RWPE2 (cell line): ENCODE measurements around the gene SMIM45.
A peak's percentile ranks its signal among the peaks of the same experiment; 100 is the strongest.

ENCODE experiments used
- ATAC-seq: fragments of 200-7000 bp; cut with Tn5 transposase; 3 replicates; pipeline ENCODE4 v1.9.1; 2021; ENCODE audit warnings: low read depth
- DNase-seq: peaks from one replicate; pipeline ENCODE4 v3.0.0-alpha.2; 2020; ENCODE audit warnings: low spot score
- H3K27ac ChIP-seq: fragments of 450-650 bp; 2 replicates; pipeline ENCODE4 v1.5.1; 2017; ENCODE audit warnings: mild to moderate bottlenecking; ENCODE audit not compliant: poor library complexity, severe bottlenecking
- H3K27me3 ChIP-seq: fragments of 250-450 bp; sonication (Bioruptor Pico); 2 replicates; pipeline ENCODE4 v1.5.1; 2021; ENCODE audit warnings: mild to moderate bottlenecking, moderate library complexity; ENCODE audit not compliant: insufficient read depth, poor library complexity, severe bottlenecking
- H3K36me3 ChIP-seq: fragments of 250-450 bp; sonication (Bioruptor Pico); 2 replicates; pipeline ENCODE4 v1.5.1; 2020; ENCODE audit warnings: low read depth, mild to moderate bottlenecking, moderate library complexity
- H3K4me1 ChIP-seq: fragments of 250-450 bp; sonication (Bioruptor Pico); 2 replicates; pipeline ENCODE4 v1.5.1; 2021; ENCODE audit warnings: mild to moderate bottlenecking, moderate library complexity; ENCODE audit not compliant: insufficient read depth, poor library complexity, severe bottlenecking
- H3K4me3 ChIP-seq: fragments of 250-450 bp; sonication (Bioruptor Pico); 2 replicates; pipeline ENCODE4 v1.5.1; 2021; ENCODE audit warnings: mild to moderate bottlenecking, moderate library complexity; ENCODE audit not compliant: severe bottlenecking
- H3K9me3 ChIP-seq: fragments of 250-450 bp; sonication (Bioruptor Pico); 2 replicates; pipeline ENCODE4 v1.5.1; 2021; ENCODE audit warnings: mild to moderate bottlenecking, moderate library complexity; ENCODE audit not compliant: severe bottlenecking
- TF ChIP-seq, protein P1 (sequence below): fragments of 450-650 bp; IDR thresholded peaks from one replicate; pipeline ENCODE4 v1.5.1; 2017; ENCODE audit warnings: mild to moderate bottlenecking, moderate library complexity; ENCODE audit not compliant: poor library complexity, severe bottlenecking

The SMIM45 gene

DNA sequence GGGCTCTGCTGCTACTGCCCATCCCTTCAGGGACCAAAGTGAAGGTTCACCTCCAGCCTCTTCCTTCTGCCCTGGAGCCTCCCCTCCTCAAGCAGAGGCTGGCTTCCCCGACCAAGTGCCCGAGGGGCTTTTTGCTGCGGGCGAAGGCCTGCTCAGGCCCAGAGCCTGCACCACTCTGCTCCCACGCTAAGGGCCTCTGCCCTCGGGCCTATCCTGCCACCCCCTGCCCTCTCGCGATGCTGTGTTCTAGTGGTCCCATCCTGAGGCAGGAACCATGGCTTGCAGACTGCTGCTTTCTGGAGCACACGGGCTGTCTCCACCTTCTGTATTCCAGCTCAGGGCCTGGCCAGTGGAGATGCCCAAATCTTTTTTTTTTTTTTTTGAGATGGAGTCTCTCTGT lies 16.4 kb upstream of the SMIM45 start:
- H3K36me3 ChIP-seq: peaks cover 25% of the 10 kb centered on the region
- ATAC-seq: no peak
- H3K4me3 ChIP-seq: no peak overlapping the region
- TF ChIP-seq, protein P1, sequence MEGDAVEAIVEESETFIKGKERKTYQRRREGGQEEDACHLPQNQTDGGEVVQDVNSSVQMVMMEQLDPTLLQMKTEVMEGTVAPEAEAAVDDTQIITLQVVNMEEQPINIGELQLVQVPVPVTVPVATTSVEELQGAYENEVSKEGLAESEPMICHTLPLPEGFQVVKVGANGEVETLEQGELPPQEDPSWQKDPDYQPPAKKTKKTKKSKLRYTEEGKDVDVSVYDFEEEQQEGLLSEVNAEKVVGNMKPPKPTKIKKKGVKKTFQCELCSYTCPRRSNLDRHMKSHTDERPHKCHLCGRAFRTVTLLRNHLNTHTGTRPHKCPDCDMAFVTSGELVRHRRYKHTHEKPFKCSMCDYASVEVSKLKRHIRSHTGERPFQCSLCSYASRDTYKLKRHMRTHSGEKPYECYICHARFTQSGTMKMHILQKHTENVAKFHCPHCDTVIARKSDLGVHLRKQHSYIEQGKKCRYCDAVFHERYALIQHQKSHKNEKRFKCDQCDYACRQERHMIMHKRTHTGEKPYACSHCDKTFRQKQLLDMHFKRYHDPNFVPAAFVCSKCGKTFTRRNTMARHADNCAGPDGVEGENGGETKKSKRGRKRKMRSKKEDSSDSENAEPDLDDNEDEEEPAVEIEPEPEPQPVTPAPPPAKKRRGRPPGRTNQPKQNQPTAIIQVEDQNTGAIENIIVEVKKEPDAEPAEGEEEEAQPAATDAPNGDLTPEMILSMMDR: no peak
- DNase-seq: no peak
- H3K27me3 ChIP-seq: no peaks in the 10 kb centered on the region
- peaks cover 2% of the 10 kb centered on the region for H3K4me1 ChIP-seq
- H3K27ac ChIP-seq: no peak overlapping the region
- H3K9me3 ChIP-seq: no peaks in the 10 kb centered on the region

DNA sequence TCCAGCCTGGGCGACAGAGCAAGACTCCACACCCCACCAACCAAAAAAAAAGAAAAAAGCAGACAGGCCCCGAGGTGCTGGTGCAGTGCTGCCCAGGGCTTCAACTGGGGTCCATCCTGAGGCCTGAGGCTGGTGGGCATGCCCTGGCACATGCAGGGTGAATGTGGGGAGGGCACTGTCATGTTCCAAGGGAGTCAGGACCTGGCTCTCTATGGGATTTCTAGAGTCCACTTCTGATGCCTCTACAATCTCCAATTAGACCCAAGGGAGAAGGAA lies 15.1 kb upstream of the SMIM45 start:
- ATAC-seq (no peak), DNase-seq (no peak)
- no peaks in the 10 kb centered on the region for H3K9me3 ChIP-seq
- peaks cover 37% of the 10 kb centered on the region for H3K36me3 ChIP-seq
- H3K4me1 ChIP-seq: peaks cover 9% of the 10 kb centered on the region
- H3K27ac ChIP-seq: no peak overlapping the region
- H3K4me3 ChIP-seq: no peak overlapping the region
- TF ChIP-seq, protein P1: no peak
- no peaks in the 10 kb centered on the region for H3K27me3 ChIP-seq

DNA sequence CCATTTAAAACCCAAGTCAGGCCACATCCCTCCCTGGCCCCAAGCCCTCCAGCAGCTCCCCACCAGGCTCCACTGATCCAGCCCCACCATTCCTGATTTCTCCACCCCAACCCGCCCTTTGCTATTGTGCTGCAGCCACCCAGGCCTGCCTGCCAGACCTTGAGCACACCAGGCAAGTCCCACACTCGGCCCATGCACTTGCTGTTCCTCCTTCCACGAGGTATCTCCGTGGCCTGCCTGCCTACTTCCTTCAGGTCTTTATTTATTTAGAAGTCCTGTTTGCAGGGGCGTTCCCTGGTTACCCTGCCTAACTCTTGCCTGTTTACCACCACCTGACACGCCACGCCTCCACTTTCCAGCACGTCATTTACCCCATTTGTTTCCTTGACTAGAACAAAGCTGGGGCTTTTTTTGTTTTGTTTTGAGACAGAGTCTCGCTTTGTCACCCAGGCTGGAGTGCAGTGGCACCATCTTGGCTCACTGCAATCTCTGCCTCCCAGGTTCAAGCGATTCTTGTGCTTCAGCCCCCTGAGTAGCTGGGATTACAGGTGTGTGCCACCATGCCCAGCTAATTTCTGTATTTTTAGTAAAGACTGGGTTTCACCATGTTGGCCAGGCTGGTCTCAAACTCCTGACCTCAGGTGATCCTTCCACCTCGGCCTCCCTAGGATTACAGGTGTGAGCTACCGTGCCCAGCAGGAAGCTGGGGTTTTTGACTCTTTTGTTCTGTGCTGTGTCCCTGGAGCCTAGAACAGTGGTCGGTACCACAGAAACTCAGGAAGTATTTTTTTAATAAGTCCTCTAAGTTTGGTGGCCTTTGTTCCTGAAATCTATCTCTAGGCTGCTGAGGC lies 11.7 kb upstream of the SMIM45 start:
- H3K4me1 ChIP-seq: peaks cover 12% of the 10 kb centered on the region
- H3K4me3 ChIP-seq: no peak overlapping the region
- peaks cover 69% of the 10 kb centered on the region for H3K36me3 ChIP-seq
- H3K27me3 ChIP-seq: no peaks in the 10 kb centered on the region
- ATAC-seq (no peak; the same call in 2 of the 3 replicates), DNase-seq (no peak)
- TF ChIP-seq, protein P1: no peak
- H3K9me3 ChIP-seq: no peaks in the 10 kb centered on the region
- peak overlapping the region; percentile 49 for H3K27ac ChIP-seq

DNA sequence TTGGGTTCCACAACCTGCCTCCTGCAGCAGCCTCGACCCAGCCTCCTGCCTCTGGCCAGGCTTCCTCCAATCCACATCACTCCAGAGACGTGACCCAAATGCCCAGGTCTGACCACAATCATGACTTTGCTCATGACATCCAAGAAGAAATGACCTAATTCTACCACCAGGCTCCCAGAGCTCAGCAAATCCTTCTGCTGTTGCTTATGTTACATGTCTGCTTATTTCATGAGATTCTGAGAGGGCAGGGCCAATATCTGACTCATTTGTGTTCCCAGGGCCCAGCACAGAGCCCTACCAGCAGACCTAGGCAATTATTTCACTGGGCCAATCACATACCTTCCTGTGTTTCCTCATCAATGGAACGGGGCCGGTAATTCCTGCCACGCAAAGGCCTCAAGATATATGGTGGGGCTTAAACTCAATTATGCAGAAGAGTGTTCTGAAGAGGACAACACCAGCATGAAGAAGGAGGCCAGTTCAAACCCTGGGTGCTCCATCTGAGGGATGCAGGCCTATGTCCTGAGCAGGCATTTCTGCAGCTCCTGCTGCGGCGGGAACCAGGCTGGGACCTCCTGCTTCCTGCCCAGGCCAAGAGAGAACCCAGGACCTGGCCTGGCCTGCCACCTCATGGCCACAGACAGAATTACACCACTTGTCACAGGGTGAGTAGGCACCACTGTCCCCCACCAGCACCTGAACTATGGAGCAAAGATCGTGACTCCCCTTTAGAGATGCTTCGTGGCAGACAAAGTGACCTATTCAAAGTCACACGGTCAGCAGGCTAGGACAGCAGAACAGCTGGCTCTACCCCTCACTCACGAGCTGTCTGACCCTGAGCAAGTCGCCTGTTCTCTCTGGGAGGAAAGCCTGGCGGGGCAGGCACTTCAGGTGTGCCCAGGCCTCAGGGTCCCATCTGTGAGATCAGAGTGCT lies 10.9 kb upstream of the SMIM45 start:
- no peak for DNase-seq
- H3K9me3 ChIP-seq: no peaks in the 10 kb centered on the region
- H3K4me3 ChIP-seq: no peak overlapping the region
- no peaks in the 10 kb centered on the region for H3K27me3 ChIP-seq
- H3K27ac ChIP-seq: peak overlapping the region; percentile 49
- peaks cover 12% of the 10 kb centered on the region for H3K4me1 ChIP-seq
- peaks cover 73% of the 10 kb centered on the region for H3K36me3 ChIP-seq
- TF ChIP-seq, protein P1: peak; percentile 91
- peak; percentile 88 for ATAC-seq
